Measurements from ENCODE around the gene ARHGAP28. TPM values are rescaled to one million over a fixed set of nuclear protein-coding genes. Genes with fewer than 3 reads are reported as not detected.

Gene ARHGAP28
- total and polyA plus RNA-seq, 10 of the 15 experiments (the other 5 are each of a cell fraction or from before 2014, with no cell fraction given), result not detected

DNA sequence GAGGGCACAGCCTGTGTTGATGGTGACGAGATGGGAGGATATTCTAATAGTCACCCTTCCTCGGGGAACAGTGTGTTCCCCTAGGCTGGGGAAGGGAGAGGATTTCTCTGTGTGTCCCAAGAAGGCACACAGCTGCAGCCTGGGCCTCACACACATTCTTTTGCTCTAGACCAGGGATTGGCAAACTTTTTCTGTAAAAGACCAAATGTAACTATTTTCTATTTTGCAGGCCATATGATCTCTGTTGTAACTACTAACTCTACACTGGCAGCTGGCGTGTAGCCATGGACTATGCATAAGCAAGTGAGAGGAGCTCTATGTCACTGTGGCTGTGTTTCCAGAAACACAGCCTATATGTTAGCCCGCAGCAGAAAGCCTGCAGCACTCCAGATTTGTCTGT, 65.8 kb downstream of the ARHGAP28 start:
- no TSS peak for BruUV-seq (replicated peaks)
- ChIA-PET SMC1A (ENCODE audit: uncharacterized antibody, unreplicated experiment) (no interaction called here), CTCF (no interaction called here), RAD21 (ENCODE audit: unreplicated experiment) (no interaction called here), POLR2A (no interaction called here)
- DNase-seq (ENCODE audit: low read depth, low spot score) (no peak), FAIRE-seq (no peak), ATAC-seq (no peak)
- TF ChIP-seq NR2C2 (IDR thresholded peaks at IDR 0.05; ENCODE audit: borderline replicate concordance, control insufficient read depth, insufficient read length, low read depth) (no peak), MTA3 (IDR thresholded peaks at IDR 0.05; ENCODE audit: borderline replicate concordance, low read length) (no peak), IKZF2 (IDR thresholded peaks at IDR 0.05) (no peak), ASH2L (IDR thresholded peaks at IDR 0.05; ENCODE audit: borderline replicate concordance, low read depth) (no peak), MXI1 (IDR thresholded peaks at IDR 0.05; ENCODE audit: low read depth, low read length) (no peak), SUPT20H (IDR thresholded peaks at IDR 0.05; ENCODE audit: borderline replicate concordance, control insufficient read depth, low read depth, low read length) (no peak)
- TF ChIP-seq, protein P1, sequence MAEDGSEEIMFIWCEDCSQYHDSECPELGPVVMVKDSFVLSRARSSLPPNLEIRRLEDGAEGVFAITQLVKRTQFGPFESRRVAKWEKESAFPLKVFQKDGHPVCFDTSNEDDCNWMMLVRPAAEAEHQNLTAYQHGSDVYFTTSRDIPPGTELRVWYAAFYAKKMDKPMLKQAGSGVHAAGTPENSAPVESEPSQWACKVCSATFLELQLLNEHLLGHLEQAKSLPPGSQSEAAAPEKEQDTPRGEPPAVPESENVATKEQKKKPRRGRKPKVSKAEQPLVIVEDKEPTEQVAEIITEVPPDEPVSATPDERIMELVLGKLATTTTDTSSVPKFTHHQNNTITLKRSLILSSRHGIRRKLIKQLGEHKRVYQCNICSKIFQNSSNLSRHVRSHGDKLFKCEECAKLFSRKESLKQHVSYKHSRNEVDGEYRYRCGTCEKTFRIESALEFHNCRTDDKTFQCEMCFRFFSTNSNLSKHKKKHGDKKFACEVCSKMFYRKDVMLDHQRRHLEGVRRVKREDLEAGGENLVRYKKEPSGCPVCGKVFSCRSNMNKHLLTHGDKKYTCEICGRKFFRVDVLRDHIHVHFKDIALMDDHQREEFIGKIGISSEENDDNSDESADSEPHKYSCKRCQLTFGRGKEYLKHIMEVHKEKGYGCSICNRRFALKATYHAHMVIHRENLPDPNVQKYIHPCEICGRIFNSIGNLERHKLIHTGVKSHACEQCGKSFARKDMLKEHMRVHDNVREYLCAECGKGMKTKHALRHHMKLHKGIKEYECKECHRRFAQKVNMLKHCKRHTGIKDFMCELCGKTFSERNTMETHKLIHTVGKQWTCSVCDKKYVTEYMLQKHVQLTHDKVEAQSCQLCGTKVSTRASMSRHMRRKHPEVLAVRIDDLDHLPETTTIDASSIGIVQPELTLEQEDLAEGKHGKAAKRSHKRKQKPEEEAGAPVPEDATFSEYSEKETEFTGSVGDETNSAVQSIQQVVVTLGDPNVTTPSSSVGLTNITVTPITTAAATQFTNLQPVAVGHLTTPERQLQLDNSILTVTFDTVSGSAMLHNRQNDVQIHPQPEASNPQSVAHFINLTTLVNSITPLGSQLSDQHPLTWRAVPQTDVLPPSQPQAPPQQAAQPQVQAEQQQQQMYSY (CRISPR knock-in tag; IDR thresholded peaks at IDR 0.05), result no peak
- TF ChIP-seq, protein P2, sequence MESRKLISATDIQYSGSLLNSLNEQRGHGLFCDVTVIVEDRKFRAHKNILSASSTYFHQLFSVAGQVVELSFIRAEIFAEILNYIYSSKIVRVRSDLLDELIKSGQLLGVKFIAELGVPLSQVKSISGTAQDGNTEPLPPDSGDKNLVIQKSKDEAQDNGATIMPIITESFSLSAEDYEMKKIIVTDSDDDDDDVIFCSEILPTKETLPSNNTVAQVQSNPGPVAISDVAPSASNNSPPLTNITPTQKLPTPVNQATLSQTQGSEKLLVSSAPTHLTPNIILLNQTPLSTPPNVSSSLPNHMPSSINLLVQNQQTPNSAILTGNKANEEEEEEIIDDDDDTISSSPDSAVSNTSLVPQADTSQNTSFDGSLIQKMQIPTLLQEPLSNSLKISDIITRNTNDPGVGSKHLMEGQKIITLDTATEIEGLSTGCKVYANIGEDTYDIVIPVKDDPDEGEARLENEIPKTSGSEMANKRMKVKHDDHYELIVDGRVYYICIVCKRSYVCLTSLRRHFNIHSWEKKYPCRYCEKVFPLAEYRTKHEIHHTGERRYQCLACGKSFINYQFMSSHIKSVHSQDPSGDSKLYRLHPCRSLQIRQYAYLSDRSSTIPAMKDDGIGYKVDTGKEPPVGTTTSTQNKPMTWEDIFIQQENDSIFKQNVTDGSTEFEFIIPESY (IDR thresholded peaks at IDR 0.05), result no peak
- in situ Hi-C loops (cut with MboI), result no loop called here
- Histone ChIP-seq H3K4me3 (no peak overlapping the region), H3K4me1 (ENCODE audit: control insufficient read depth, insufficient read depth, low read length) (no peaks in the 10 kb centered on the region), H4K20me1 (ENCODE audit: control insufficient read depth, insufficient read depth) (no peaks in the 10 kb centered on the region), H2AFZ (ENCODE audit: control insufficient read depth, low read depth, low read length) (no peak overlapping the region), H3K27me3 (replicated peaks in 1 of 2; ENCODE audit: control insufficient read depth in 2 of 2, insufficient read depth in 2 of 2, low read length in 1 of 2) (no peaks in the 10 kb centered on the region), H3K9me3 (replicated peaks; ENCODE audit: control insufficient read depth, insufficient read depth, low read length) (no peaks in the 10 kb centered on the region), H3K36me3 (ENCODE audit: control insufficient read depth in 2 of 2, insufficient read depth in 2 of 2, low read length in 1 of 2) (no peaks in the 10 kb centered on the region), H3K27ac (ENCODE audit: control insufficient read depth, insufficient read depth) (no peak overlapping the region), H3K9ac (ENCODE audit: control insufficient read depth, insufficient read depth, low read length) (no peak overlapping the region), H3K79me2 (ENCODE audit: control insufficient read depth, insufficient read depth, low read length) (no peaks in the 10 kb centered on the region), H3K4me2 (ENCODE audit: control insufficient read depth, insufficient read depth) (no peak overlapping the region)
- WGBS (ENCODE audit: insufficient coverage, insufficient replicate concordance, low lambda C conversion rate, missing lambda C conversion rate), result 10% methylated on average over 4 of the region's 4 CpGs
- intact Hi-C loops (cut with micrococcal nuclease; ENCODE audit: unreplicated experiment), result no loop called here
